Naive B cell (primary cell): ENCODE data around the gene KDSR. TPM values are rescaled to one million over a fixed set of nuclear protein-coding genes. Genes with fewer than 3 reads are reported as not detected.
"Not testable (repeated sequence)": the region's sequence is repeated elsewhere in the genome, so short reads cannot be mapped to it uniquely, and the experiment has no call there.

Experiments
- ATAC-seq, 2 donors: fragments of 150-1000 bp; cut with Tn5 transposase; 2 replicates each; pipeline ENCODE4 v1.10.0; 2021; ENCODE audit warnings: low read depth in 2 of 2, mild to moderate bottlenecking in 2 of 2, moderate library complexity in 2 of 2
- DNase-seq: peaks from one replicate; pipeline ENCODE4 v3.0.0; 2022
- H3K27ac Mint-ChIP-seq, 6 donors: one replicate each; pipeline ENCODE4 v1.8.0; 2020 to 2022; ENCODE audit warnings: mild to moderate bottlenecking in 6 of 6, mixed read lengths in 6 of 6, moderate library complexity in 5 of 6, inconsistent platforms in 2 of 6
- H3K27me3 Mint-ChIP-seq, 3 donors: one replicate each; pipeline ENCODE4 v1.8.0; 2021 to 2022; ENCODE audit warnings: mixed read lengths in 3 of 3, mild to moderate bottlenecking in 1 of 3
- H3K36me3 Mint-ChIP-seq, 2 donors: one replicate each; pipeline ENCODE4 v1.8.0; 2020 to 2022; ENCODE audit warnings: mixed read lengths in 2 of 2, inconsistent platforms in 1 of 2, mild to moderate bottlenecking in 1 of 2
- H3K4me1 Mint-ChIP-seq, 3 donors: one replicate each; pipeline ENCODE4 v1.8.0; 2020 to 2022; ENCODE audit warnings: mixed read lengths in 3 of 3, inconsistent platforms in 1 of 3, mild to moderate bottlenecking in 1 of 3, moderate library complexity in 1 of 3
- H3K4me3 Mint-ChIP-seq, 8 donors: one replicate each; pipeline ENCODE4 v1.8.0; 2020 to 2022; ENCODE audit warnings: mild to moderate bottlenecking in 8 of 8, mixed read lengths in 8 of 8, moderate library complexity in 8 of 8, inconsistent platforms in 2 of 8
- H3K9me3 Mint-ChIP-seq, 7 donors: one replicate each; pipeline ENCODE4 v1.8.0; 2020 to 2022; ENCODE audit warnings: mixed read lengths in 7 of 7, mild to moderate bottlenecking in 5 of 7, inconsistent platforms in 2 of 7, moderate library complexity in 1 of 7
- polyA plus RNA-seq, 6 donors: library from polyadenylated mRNA; unstranded; fragments of 300-500 nt; fragmentation: Illumina TruSeq; gene quantifications; one replicate each; pipeline ENCODE4 v1.2.3, GENCODE V29; 2021; ENCODE audit warnings: low read depth in 6 of 6

KDSR gene
- polyA plus RNA-seq, 6 donors from 2014 or later, result 18.9 to 47.1 (median 38.2) TPM

DNA sequence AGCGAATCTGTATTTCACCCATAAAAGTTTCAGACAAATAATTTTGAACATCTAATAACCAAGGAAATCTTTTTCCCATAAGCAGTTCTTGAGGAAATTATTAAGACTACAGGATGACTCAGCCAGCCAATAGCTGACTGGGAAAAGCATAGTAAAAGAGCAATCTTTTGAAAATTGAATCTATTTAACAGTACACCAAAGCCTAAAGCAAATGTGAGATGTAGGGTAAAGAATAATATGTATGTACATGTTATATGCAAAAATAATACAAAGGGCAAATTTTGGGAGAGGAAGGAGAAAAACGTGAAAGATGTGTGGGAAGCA lies 12.6 kb upstream of the KDSR start:
- peaks cover 9 to 17% (median 16%) of the 10 kb centered on the region in 3 donors for H3K4me1 Mint-ChIP-seq

DNA sequence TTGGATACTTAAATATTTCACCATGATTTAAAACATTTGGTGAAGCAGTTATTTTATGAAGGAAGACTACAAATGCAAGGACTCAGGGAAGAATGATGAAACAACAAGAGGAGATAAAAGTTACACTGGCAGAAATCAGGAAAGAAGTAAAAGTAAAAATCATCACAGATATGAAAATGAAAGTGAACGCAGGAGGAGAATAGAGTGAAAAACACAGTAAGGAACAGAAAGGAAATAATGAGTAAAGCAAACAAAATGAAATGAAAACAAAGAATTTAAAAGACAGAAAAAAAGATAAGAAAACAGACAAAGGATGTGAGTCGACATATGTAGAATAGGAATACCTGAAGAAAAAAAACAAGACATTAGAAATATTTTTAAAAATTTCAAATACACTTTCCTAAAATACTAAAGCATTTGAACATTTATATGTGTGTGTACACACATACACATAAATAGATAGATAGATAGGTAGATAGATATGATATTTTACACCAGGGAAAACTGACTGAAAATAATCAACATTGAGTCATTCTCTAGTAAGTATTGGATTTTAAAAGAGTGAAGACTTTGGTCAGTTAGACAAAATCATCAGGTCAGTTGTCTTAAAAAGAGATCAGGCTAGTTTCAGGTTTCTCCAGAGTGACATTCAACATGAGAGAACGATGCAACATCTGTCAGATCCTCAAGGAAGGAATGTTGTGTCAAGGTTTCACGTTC lies 12.1 kb upstream of the KDSR start:
- ATAC-seq, result no peak
- Mint-ChIP-seq H3K27ac (peak overlapping the region in 4 of 6 donors; percentile 5 to 74 (median 50)), H3K27me3 (no peaks in the 10 kb centered on the region), H3K4me1 (peaks cover 9 to 17% (median 16%) of the 10 kb centered on the region in 3 donors), H3K4me3 (peak overlapping the region in 3 of 8 donors; percentile 20 to 47 (median 43)), H3K9me3 (peaks cover 0 to 15% (median 6%) of the 10 kb centered on the region in 7 donors), H3K36me3 (peaks cover 5 to 22% of the 10 kb centered on the region in 2 donors)
- no peak for DNase-seq

More for the DNA sequence above, 12.6 kb upstream of the KDSR start:
- no peak for DNase-seq
- Mint-ChIP-seq H3K27ac (no peak overlapping the region), H3K4me3 (no peak overlapping the region), H3K27me3 (no peaks in the 10 kb centered on the region), H3K36me3 (peaks cover 5 to 23% of the 10 kb centered on the region in 2 donors), H3K9me3 (peaks cover 0 to 15% (median 6%) of the 10 kb centered on the region in 7 donors)
- no peak for ATAC-seq

DNA sequence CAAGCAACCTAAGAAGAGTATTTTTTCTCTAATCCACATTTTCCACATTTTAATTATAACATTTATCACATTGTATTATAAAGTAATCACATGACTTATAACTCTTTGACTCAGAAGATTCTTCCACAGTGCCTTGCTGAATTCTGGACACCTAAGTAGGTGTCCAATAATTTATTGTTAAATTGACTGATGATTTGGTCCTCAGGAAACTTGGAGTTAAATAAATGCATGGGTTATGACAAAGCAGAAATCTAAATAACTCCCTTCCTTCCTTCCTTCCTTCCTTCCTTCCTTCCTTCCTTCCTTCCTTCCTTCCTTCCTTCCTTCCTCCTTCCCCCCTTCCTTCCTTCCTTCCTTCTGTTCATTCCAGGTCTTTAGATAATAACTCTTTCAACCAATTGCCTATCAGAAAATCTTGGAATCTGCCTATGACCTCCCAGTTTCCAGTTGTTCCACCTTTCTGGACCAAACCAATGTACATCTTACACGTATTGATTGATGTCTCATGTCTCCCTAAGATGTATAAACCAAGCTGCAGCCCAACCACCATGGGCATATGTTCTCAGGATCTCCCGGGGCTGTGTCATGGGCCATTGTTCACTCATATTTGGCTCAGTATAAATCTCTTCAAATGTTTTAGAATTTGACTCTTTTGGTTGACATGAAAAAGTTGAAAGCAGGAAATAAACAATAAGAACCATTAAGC lies 10.4 kb upstream of the KDSR start:
- peaks cover 0 to 6% of the 10 kb centered on the region in 2 donors for H3K36me3 Mint-ChIP-seq
- H3K4me3 Mint-ChIP-seq, result no peak overlapping the region
- ATAC-seq (no peak), DNase-seq (no peak)
- H3K27ac Mint-ChIP-seq, result no peak overlapping the region
- no peaks in the 10 kb centered on the region for H3K27me3 Mint-ChIP-seq
- H3K9me3 Mint-ChIP-seq, result peaks cover 0 to 10% (median 6%) of the 10 kb centered on the region in 7 donors
- H3K4me1 Mint-ChIP-seq, result peaks cover 9 to 17% (median 16%) of the 10 kb centered on the region in 3 donors

DNA sequence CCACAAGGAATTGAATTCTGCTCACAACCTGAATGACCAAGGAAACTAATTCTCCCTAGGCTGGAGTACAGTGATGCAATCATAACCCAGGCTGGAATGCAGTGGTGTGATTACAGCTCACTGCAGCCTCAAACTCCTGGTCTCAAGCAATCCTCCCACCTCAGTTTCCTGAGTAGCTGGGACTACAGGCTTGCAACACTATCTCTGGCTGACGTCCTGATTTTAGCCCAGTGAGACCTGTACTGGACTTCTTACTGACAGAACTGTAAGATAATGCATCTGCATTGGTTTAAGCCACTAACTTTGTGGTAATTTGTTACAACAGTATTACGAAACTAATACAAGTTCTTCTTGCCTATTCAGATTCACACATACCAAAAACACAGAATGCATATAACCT lies 9.5 kb upstream of the KDSR start:
- H3K9me3 Mint-ChIP-seq, result peaks cover 0 to 10% (median 6%) of the 10 kb centered on the region in 7 donors
- no peak for DNase-seq
- H3K36me3 Mint-ChIP-seq, result peaks cover 0 to 6% of the 10 kb centered on the region in 2 donors
- no peak overlapping the region for H3K27ac Mint-ChIP-seq
- H3K4me1 Mint-ChIP-seq, result peaks cover 9 to 17% (median 16%) of the 10 kb centered on the region in 3 donors
- ATAC-seq, result no peak
- no peak overlapping the region for H3K4me3 Mint-ChIP-seq
- no peaks in the 10 kb centered on the region for H3K27me3 Mint-ChIP-seq

DNA sequence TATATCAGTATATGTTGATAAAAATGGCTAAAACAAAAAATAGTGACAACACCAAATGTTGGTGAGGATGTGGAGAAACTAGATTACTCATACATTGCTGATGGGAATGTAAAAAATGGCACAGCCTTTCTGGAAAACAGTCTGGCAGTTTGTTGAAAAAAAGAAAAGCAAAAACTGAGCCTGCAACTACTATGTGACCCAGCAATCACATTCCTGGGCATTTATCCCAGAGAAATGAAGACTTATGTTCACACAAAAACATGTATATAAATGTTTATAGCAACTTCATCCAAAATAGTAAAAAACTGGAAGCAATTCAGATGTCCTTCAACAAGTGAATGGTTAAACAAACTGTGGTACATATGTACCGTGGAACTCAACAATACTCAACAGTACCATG lies 7.5 kb upstream of the KDSR start:
- Mint-ChIP-seq H3K4me1 (peaks cover 9 to 17% (median 13%) of the 10 kb centered on the region in 3 donors), H3K27me3 (no peaks in the 10 kb centered on the region), H3K27ac (no peak overlapping the region), H3K9me3 (peaks cover 0 to 10% (median 6%) of the 10 kb centered on the region in 7 donors), H3K36me3 (peaks cover 0 to 6% of the 10 kb centered on the region in 2 donors), H3K4me3 (no peak overlapping the region)
- no peak for ATAC-seq
- no peak for DNase-seq

DNA sequence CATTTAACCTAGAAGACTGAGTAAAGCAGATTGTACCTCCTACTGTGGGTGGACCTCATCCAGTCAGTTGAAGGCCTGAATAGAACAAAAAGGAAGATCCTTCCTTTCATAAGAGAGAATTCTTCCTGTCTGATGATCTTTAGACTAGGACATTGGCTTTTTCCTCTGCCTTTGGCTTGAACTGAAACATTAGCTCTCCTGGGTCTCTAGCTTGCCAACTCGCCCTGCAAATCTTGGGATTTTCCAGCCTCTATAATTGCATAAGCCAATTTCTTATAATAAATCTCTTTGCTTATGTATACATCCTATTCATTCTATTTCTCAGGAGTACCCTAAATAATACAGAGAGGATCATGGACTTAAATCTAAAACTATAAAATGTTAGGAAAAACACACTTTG lies 6.2 kb upstream of the KDSR start:
- Mint-ChIP-seq H3K27ac (no peak overlapping the region), H3K9me3 (peaks cover 0 to 10% (median 6%) of the 10 kb centered on the region in 7 donors), H3K4me1 (peaks cover 9 to 17% (median 11%) of the 10 kb centered on the region in 3 donors), H3K4me3 (no peak overlapping the region), H3K27me3 (no peaks in the 10 kb centered on the region), H3K36me3 (peaks cover 0 to 6% of the 10 kb centered on the region in 2 donors)
- ATAC-seq, result no peak
- DNase-seq, result no peak

DNA sequence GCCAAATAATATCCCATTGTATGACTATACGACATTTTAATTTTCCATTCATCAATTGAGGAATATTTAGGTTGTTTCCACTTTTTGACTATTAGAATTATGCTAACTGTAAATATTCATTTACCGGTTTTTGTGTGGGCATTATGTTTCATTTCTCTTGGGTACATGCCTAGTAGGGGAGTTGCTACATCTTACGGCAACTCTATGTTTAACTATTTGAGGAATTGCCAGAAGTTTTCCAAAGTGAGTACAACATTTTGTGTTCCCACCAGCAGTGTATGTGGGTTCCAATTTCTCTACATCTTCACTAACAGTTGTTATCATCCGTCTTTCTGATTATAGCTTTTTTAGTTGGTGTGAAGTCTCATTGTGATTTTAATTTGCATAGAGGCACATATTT lies 1.6 kb upstream of the KDSR start:
- Mint-ChIP-seq H3K9me3 (peaks cover 0 to 5% (median 0%) of the 10 kb centered on the region in 7 donors), H3K4me3 (peak overlapping the region in 7 of 8 donors; percentile 81 to 95 (median 92)), H3K27ac (peak overlapping the region in 2 of 6 donors; percentile 60 to 77), H3K4me1 (peaks cover 19 to 35% (median 30%) of the 10 kb centered on the region in 3 donors), H3K27me3 (no peaks in the 10 kb centered on the region), H3K36me3 (no peaks in the 10 kb centered on the region)
- no peak for DNase-seq
- ATAC-seq, result no peak

DNA sequence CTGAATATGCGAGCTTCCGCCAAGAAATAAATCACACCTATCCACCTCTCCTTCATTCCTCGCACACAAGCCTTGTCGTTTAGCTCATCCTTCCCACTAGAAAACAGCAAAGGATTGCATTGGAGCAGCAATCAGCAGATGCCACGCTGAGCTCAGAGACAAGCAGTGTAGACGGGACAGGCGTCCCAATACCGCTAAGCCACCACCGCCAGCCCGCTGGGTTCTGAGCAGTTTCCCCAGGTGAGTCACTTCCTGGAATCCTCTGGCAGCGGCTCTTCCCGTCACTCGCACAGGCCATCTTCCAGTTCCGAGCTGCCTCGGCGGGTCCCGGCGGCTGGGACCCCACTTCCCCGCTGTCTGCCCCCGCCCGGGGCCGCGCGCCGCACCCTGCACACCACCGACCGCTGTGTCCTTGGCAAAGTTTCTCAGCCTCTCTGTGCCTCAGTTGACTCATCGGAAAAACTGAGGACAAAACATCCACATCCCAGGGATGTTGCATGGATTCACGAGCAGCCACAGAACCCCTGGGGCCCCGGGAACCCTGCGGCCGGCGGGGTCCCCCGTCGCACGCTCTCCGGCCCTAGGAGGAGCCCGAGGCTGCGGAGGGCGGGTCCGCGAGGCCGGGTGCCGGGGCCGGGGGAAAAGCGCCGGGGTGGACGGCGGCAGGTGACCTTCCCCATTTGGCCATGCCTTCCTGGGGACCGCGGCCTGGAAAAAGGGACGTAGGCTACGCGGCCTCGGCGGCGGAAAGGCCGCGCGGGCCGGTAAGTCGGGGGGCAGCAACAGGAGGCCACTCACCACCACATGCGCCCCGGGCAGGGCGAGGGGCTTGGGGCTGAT lies 573 bp downstream of the KDSR start:
- H3K27me3 Mint-ChIP-seq, result no peaks in the 10 kb centered on the region
- peak; percentile 15 to 22 for ATAC-seq
- H3K27ac Mint-ChIP-seq, result peak overlapping the region in 5 of 6 donors; percentile 6 to 92 (median 77)
- H3K4me3 Mint-ChIP-seq, result peak overlapping the region; percentile 81 to 95 (median 92)
- peaks cover 5 to 8% of the 10 kb centered on the region in 2 donors for H3K36me3 Mint-ChIP-seq
- peaks cover 19 to 35% (median 30%) of the 10 kb centered on the region in 3 donors for H3K4me1 Mint-ChIP-seq
- H3K9me3 Mint-ChIP-seq, result peaks cover 0 to 5% (median 0%) of the 10 kb centered on the region in 7 donors
- DNase-seq, result peak; percentile 21

DNA sequence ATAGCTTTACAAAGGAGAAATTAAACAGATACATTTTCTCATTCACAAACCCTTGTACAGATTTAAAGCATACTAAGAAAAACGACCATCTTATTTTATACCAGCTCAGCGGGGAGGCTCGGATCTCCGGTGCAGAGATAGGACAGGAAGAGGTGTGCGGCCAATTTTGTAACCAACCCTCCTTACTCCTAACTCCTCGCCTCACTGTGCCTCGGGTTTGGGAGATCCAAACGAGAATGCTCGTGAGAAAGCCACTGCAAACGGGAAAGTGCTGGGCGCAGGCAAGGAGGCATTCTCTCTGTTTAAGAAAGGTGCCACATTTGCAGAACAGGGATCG lies 1.2 kb downstream of the KDSR start:
- Mint-ChIP-seq H3K4me3 (peak overlapping the region; percentile 81 to 95 (median 92)), H3K27ac (peak overlapping the region in 3 of 6 donors; percentile 76 to 92 (median 77)), H3K9me3 (peaks cover 0 to 5% (median 0%) of the 10 kb centered on the region in 7 donors), H3K36me3 (peaks cover 5 to 8% of the 10 kb centered on the region in 2 donors), H3K27me3 (no peaks in the 10 kb centered on the region), H3K4me1 (peaks cover 19 to 35% (median 30%) of the 10 kb centered on the region in 3 donors)
- DNase-seq (no peak), ATAC-seq (no peak)

DNA sequence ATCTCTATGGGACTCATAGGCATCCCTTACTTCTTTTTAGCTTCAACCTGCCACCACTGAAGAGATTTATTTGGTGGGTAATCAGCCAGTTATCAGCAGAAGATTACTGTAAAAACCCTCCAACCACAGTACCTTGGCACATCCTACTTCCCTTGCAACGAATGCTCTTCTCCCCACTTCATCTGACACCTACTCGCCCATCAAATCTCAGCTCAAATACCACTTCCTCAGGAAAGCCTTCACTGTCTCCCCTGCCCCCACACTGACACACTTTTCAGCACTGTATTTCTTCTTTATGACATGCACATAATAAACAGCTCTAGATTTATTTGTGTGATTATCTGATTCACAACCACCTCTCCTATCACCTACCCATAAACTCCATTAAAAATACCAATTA lies 3.1 kb downstream of the KDSR start:
- Mint-ChIP-seq H3K4me3 (peak overlapping the region in 1 of 8 donors; percentile 91), H3K27ac (peak overlapping the region in 1 of 6 donors; percentile 21), H3K4me1 (peaks cover 19 to 32% (median 29%) of the 10 kb centered on the region in 3 donors)

DNA sequence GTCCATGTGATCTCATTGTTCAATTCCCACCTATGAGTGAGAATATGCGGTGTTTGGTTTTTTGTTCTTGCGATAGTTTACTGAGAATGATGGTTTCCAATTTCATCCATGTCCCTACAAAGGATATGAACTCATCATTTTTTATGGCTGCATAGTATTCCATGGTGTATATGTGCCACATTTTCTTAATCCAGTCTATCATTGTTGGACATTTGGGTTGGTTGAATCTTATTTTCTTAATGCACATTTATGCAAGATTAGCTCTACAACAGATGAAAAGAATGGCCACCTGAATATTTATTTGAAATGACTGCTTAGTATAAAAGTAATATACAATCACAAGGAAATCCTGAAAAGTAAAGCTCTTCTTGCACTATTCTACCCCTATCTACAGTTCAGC lies 3.6 kb downstream of the KDSR start:
- H3K27me3 Mint-ChIP-seq, H3K27ac Mint-ChIP-seq, DNase-seq, ATAC-seq, H3K4me3 Mint-ChIP-seq, H3K9me3 Mint-ChIP-seq: not testable (repeated sequence)
- Mint-ChIP-seq H3K36me3 (peaks cover 8 to 10% of the 10 kb centered on the region in 2 donors), H3K4me1 (peaks cover 15 to 27% (median 24%) of the 10 kb centered on the region in 3 donors)

More for the DNA sequence above, 3.1 kb downstream of the KDSR start:
- H3K36me3 Mint-ChIP-seq, result peaks cover 8 to 10% of the 10 kb centered on the region in 2 donors
- no peak for DNase-seq
- no peaks in the 10 kb centered on the region for H3K27me3 Mint-ChIP-seq
- peaks cover 0 to 5% (median 0%) of the 10 kb centered on the region in 7 donors for H3K9me3 Mint-ChIP-seq
- ATAC-seq, result no peak

DNA sequence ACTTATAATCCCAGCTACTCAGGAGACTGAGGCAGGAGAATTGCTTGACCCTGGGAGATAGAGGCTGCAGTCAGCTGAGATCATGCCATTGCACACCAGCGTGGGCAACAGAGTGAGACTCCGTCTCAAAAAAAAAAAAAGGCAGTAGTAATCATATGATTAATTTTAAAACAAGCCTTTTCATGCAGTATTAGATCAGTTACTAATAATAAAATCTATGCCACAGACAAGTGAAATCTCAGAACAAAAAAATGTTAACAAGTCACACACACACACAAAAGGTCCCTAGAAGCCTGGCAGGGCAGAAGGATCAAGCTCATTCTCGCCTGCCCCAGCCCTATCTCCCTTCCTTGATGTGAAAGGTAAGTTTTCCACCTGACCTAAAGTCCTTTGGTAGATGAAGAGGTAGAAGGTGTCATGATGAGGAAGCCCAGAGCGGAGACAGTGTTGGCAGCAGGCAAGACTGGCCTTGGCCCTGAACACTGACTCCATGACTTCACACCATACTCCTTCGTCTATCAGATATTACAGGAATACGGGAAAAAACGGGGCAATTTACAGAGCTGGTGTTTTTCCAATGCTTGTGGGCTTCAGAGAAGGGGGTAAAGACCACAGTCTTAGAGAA lies 10.6 kb downstream of the KDSR start:
- Mint-ChIP-seq H3K4me1 (no peaks in the 10 kb centered on the region), H3K27ac (no peak overlapping the region), H3K9me3 (no peaks in the 10 kb centered on the region), H3K4me3 (no peak overlapping the region), H3K27me3 (no peaks in the 10 kb centered on the region), H3K36me3 (peaks cover 13 to 14% of the 10 kb centered on the region in 2 donors)
- no peak for ATAC-seq
- DNase-seq, result no peak

DNA sequence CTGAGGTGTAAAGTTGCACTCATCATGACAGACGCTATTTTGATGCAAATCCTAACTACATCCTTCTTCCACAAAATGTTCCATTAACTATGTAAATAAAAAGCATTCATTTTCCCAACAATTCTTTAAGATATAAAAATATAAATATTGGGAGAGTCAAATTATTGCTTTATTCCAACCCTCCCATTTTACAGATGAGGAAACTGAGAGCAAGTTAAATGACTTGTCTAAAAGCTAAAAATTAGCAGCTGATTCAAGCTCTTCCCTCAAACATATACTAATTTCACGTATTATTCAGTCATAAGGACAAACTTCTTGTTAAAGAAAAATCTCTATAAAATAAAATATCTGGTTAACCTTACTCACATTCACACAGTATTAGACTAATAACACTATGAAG lies 16.8 kb downstream of the KDSR start:
- Mint-ChIP-seq H3K27me3 (no peaks in the 10 kb centered on the region), H3K4me3 (no peak overlapping the region), H3K27ac (no peak overlapping the region), H3K4me1 (peaks cover 4 to 9% (median 6%) of the 10 kb centered on the region in 3 donors), H3K9me3 (no peaks in the 10 kb centered on the region), H3K36me3 (peaks cover 9 to 15% of the 10 kb centered on the region in 2 donors)
- DNase-seq (no peak), ATAC-seq (no peak)
